ENCODE results near the gene RWDD2A. TPM values are rescaled to one million over a fixed set of nuclear protein-coding genes. Genes with fewer than 3 reads are reported as not detected.

Gene RWDD2A
- total and polyA plus RNA-seq, 4 experiments from 2014 or later, result 2.0 to 5.2 (median 3.5) TPM

- no peak overlapping the region for H3K27ac Mint-ChIP-seq
- Histone ChIP-seq H3K9me3 (ENCODE audit: control insufficient read depth in 1 of 2, low read length in 2 of 2) (no peaks in the 10 kb centered on the region), H3K4me3 (ENCODE audit: low read length in 2 of 2) (no peak overlapping the region), H3K27me3 (ENCODE audit: insufficient read depth, low read length) (peaks cover 3% of the 10 kb centered on the region), H3K4me1 (ENCODE audit: insufficient read depth, low read length) (no peaks in the 10 kb centered on the region), H3K27ac (ENCODE audit: low read depth, low read length) (no peak overlapping the region), H3K36me3 (ENCODE audit: insufficient read depth, low read length) (no peaks in the 10 kb centered on the region)
- H3K36me3 Mint-ChIP-seq, result no peaks in the 10 kb centered on the region
- H3K27me3 Mint-ChIP-seq, result peaks cover 6 to 7% of the 10 kb centered on the region in 2 donors
- no peaks in the 10 kb centered on the region for H3K4me1 Mint-ChIP-seq
- ChIA-PET CTCF (ENCODE audit: partially characterized antibody) (no interaction called here), POLR2A (ENCODE audit: partially characterized antibody) (no interaction called here)
- DNase-seq, result no peak
- H3K9me3 Mint-ChIP-seq, result no peaks in the 10 kb centered on the region
- no peak overlapping the region for H3K4me3 Mint-ChIP-seq
- intact Hi-C loops (cut with micrococcal nuclease), result no loop called here
Measured at GRCh38 chr6:83247471-83247870, 54.3 kb downstream of the RWDD2A start.

Other genes with a start within 250 kb of the RWDD2A start
- 1 to 10 TPM; 6.0 to 7.3 TPM for gene UBE3D, start 127.5 kb upstream of the RWDD2A start, total RNA-seq
- 1 to 10 TPM; 4.3 to 6.0 TPM for gene UBE3D, start 127.5 kb upstream of the RWDD2A start, polyA plus RNA-seq
- 10 to 100 TPM; 32.5 to 36.6 TPM for gene DOP1A, start 125.7 kb upstream of the RWDD2A start, total RNA-seq
- 1 to 10 TPM in 1 of 2 donors, under 1 TPM in 1; 0.88 to 5.8 TPM for gene DOP1A, start 125.7 kb upstream of the RWDD2A start, polyA plus RNA-seq
- gene PGM3, start 92 bp upstream of the RWDD2A start, total RNA-seq, result 10 to 100 TPM; 35.9 to 39.9 TPM
- gene PGM3, start 92 bp upstream of the RWDD2A start, polyA plus RNA-seq, result 1 to 10 TPM; 2.3 to 8.4 TPM
- under 1 TPM; 0.58 to 0.67 TPM for gene ME1, start 237.7 kb downstream of the RWDD2A start, total RNA-seq
- under 1 TPM; 0.08 to 0.14 TPM for gene ME1, start 237.7 kb downstream of the RWDD2A start, polyA plus RNA-seq